ENCODE results near the gene ZBTB32.

DNA sequence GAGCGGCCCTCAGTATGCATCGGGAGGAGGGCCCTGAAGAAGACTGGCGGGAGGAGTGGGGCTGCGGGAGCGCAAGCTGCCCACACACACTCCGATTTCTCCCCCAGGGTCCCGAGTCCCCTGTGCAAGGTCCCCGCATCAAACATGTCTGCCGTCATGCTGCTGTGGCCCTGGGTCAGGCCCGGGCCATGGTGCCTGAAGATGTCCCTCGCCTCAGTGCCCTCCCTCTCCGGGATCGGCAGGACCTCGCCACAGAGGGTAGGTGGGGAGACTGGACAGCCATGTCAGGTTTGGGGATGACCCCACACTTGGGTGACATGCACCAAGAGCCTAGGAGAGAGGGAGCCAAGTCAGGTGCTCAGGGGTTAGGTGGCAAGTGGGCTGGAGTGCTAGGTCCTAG is 18.1 kb downstream of the ZBTB32 start:
- TF ChIP-seq, protein P1, sequence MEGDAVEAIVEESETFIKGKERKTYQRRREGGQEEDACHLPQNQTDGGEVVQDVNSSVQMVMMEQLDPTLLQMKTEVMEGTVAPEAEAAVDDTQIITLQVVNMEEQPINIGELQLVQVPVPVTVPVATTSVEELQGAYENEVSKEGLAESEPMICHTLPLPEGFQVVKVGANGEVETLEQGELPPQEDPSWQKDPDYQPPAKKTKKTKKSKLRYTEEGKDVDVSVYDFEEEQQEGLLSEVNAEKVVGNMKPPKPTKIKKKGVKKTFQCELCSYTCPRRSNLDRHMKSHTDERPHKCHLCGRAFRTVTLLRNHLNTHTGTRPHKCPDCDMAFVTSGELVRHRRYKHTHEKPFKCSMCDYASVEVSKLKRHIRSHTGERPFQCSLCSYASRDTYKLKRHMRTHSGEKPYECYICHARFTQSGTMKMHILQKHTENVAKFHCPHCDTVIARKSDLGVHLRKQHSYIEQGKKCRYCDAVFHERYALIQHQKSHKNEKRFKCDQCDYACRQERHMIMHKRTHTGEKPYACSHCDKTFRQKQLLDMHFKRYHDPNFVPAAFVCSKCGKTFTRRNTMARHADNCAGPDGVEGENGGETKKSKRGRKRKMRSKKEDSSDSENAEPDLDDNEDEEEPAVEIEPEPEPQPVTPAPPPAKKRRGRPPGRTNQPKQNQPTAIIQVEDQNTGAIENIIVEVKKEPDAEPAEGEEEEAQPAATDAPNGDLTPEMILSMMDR (IDR thresholded peaks at IDR 0.05), result no peak
- no peak for TF ChIP-seq POLR2A (IDR thresholded peaks at IDR 0.05)

Data from heart left ventricle (tissue), 13 donors.